Left lobe of liver (tissue), 2 donors: ENCODE data around the gene RAB9A. TPM values are rescaled to one million over a fixed set of nuclear protein-coding genes. Genes with fewer than 3 reads are reported as not detected.
"Not testable (repeated sequence)": the region's sequence is repeated elsewhere in the genome, so short reads cannot be mapped to it uniquely, and the experiment has no call there.

Source experiments
- ATAC-seq: fragments of 200-7000 bp; cut with Tn5 transposase; one replicate; pipeline ENCODE4 v1.9.1; 2020; ENCODE audit warnings: mild to moderate bottlenecking, moderate library complexity
- DNase-seq: peaks from one replicate; pipeline ENCODE4 v3.0.0-alpha.2; 2020; ENCODE audit warnings: low spot score
- total RNA-seq: library from RNA; stranded (reverse); gene quantifications from one replicate; pipeline ENCODE4 v1.2.1, GENCODE V29; 2021
- donor health status: DM: no; HTN: no; CAD: no; lungs with moderate emphysema.
- donor health status: DM: no; HTN: yes; CAD: no.

RAB9A gene
- total RNA-seq, 1 donor from 2014 or later: 8.5 TPM

- peak; percentile 94 for ATAC-seq
- peak; percentile 73 for DNase-seq
Observed at GRCh38 chrX:13669246-13669737, 19.6 kb upstream of the RAB9A start.

GRCh38 chrX:13669755-13670154, 19.2 kb upstream of the RAB9A start:
- not testable (repeated sequence) for DNase-seq, ATAC-seq

- no peak for ATAC-seq
- DNase-seq: no peak
Observed at GRCh38 chrX:13670197-13670596, 18.7 kb upstream of the RAB9A start.

GRCh38 chrX:13673016-13673415, 15.9 kb upstream of the RAB9A start:
- DNase-seq: no peak
- ATAC-seq: no peak

- ATAC-seq (no peak), DNase-seq (no peak)
Observed at GRCh38 chrX:13676885-13677284, 12.0 kb upstream of the RAB9A start.

- ATAC-seq, DNase-seq: not testable (repeated sequence)
Observed at GRCh38 chrX:13679700-13680099, 9.2 kb upstream of the RAB9A start.

GRCh38 chrX:13681595-13681994, 7.3 kb upstream of the RAB9A start:
- DNase-seq (no peak), ATAC-seq (no peak)

GRCh38 chrX:13684361-13684760, 4.6 kb upstream of the RAB9A start:
- DNase-seq (no peak), ATAC-seq (no peak)

- ATAC-seq: no peak
- no peak for DNase-seq
Observed at GRCh38 chrX:13685126-13685763, 3.7 kb upstream of the RAB9A start.

GRCh38 chrX:13687203-13687602, 1.7 kb upstream of the RAB9A start:
- ATAC-seq (no peak), DNase-seq (no peak)

GRCh38 chrX:13688384-13688957, 457 bp upstream of the RAB9A start:
- no peak for ATAC-seq

GRCh38 chrX:13689741-13690211, 848 bp downstream of the RAB9A start:
- DNase-seq: no peak

More at GRCh38 chrX:13688384-13688957, 457 bp upstream of the RAB9A start:
- DNase-seq: no peak

GRCh38 chrX:13690836-13691235, 1.9 kb downstream of the RAB9A start:
- no peak for ATAC-seq
- DNase-seq: no peak

More at GRCh38 chrX:13689741-13690211, 848 bp downstream of the RAB9A start:
- no peak for ATAC-seq

GRCh38 chrX:13691841-13692371, 3.0 kb downstream of the RAB9A start:
- ATAC-seq (no peak), DNase-seq (no peak)

- no peak for ATAC-seq
- DNase-seq: no peak
Observed at GRCh38 chrX:13692771-13693231, 3.9 kb downstream of the RAB9A start.

- DNase-seq: no peak
- no peak for ATAC-seq
Observed at GRCh38 chrX:13693341-13693961, 4.5 kb downstream of the RAB9A start.

GRCh38 chrX:13694359-13694758, 5.4 kb downstream of the RAB9A start:
- no peak for ATAC-seq
- DNase-seq: no peak

- no peak for DNase-seq
- no peak for ATAC-seq
Observed at GRCh38 chrX:13694983-13695382, 6.1 kb downstream of the RAB9A start.

GRCh38 chrX:13695601-13696115, 6.7 kb downstream of the RAB9A start:
- DNase-seq (no peak), ATAC-seq (no peak)

GRCh38 chrX:13697455-13697854, 8.5 kb downstream of the RAB9A start:
- DNase-seq (no peak), ATAC-seq (no peak)

- ATAC-seq (no peak), DNase-seq (no peak)
Observed at GRCh38 chrX:13697976-13698375, 9.0 kb downstream of the RAB9A start.
